SK-N-SH treated with all-trans-retinoic acid at 6 μM for 48 hours (cell line): Measurements from ENCODE around the gene FAM227A.

ENCODE experiments used
- ARNTL ChIP-seq: fragments of 450-650 bp; formaldehyde crosslinking; IDR thresholded peaks from 2 replicates; pipeline ENCODE4 v1.5.0; 2020; ENCODE audit warnings: low read depth, mild to moderate bottlenecking, moderate library complexity, borderline replicate concordance
- CSRNP3 ChIP-seq: fragments of 250-450 bp; sonication (Bioruptor Pico); IDR thresholded peaks from 2 replicates; pipeline ENCODE4 v1.5.1; 2021; ENCODE audit warnings: mild to moderate bottlenecking, moderate library complexity
- GLIS3 ChIP-seq: fragments of 250-450 bp; sonication (Bioruptor Pico); IDR thresholded peaks from 2 replicates; pipeline ENCODE4 v1.5.0; 2020; ENCODE audit warnings: mild to moderate bottlenecking, moderate library complexity
- PPARA ChIP-seq: fragments of 250-450 bp; sonication (Bioruptor Pico); IDR thresholded peaks from 2 replicates; pipeline ENCODE4 v1.5.0; 2020; ENCODE audit warnings: mild to moderate bottlenecking, borderline replicate concordance
- TCF4 ChIP-seq: fragments of 250-450 bp; sonication (Bioruptor Pico); IDR thresholded peaks from 2 replicates; pipeline ENCODE4 v1.8.0; 2021; ENCODE audit warnings: mild to moderate bottlenecking, moderate library complexity, borderline replicate concordance
- TOX ChIP-seq: fragments of 250-450 bp; sonication (Bioruptor Pico); IDR thresholded peaks from 2 replicates; pipeline ENCODE4 v1.8.0; 2021; ENCODE audit warnings: mild to moderate bottlenecking, moderate library complexity, borderline replicate concordance
- TSHZ2 ChIP-seq: fragments of 250-450 bp; sonication (Bioruptor Pico); IDR thresholded peaks from 2 replicates; pipeline ENCODE4 v1.5.0; 2020; ENCODE audit warnings: mild to moderate bottlenecking, moderate library complexity
- ZFP30 ChIP-seq: fragments of 450-650 bp; formaldehyde crosslinking; IDR thresholded peaks from 2 replicates; pipeline ENCODE4 v1.5.0; 2022; ENCODE audit warnings: mild to moderate bottlenecking, moderate library complexity
- ZNF8 ChIP-seq: fragments of 450-650 bp; formaldehyde crosslinking; IDR thresholded peaks from 2 replicates; pipeline ENCODE4 v1.5.0; 2020; ENCODE audit warnings: mild to moderate bottlenecking, moderate library complexity
- TF ChIP-seq, protein P1 (sequence below): fragments of 250-450 bp; sonication (Bioruptor Pico); IDR thresholded peaks from 2 replicates; pipeline ENCODE4 v1.8.0; 2020; ENCODE audit warnings: mild to moderate bottlenecking, moderate library complexity, borderline replicate concordance

DNA sequence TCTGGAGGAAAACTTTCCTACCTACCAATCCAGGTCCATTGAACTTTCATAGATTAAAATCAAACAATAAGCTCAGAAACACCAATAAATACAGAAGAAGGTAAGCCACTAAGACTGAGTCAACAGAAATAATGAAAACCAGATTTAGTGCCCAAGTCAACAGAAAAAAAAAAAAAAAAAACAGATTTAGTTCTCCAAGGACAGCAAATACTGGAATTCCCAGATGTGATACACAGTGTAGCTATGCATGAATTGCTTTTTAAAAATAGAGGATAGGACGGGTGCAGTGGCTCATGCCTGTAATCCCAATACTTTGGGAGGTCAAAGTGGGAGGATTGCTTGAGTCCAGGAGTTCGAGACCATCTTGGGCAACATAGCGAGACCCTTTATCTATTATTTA is 101.9 kb downstream of the FAM227A start:
- TF ChIP-seq TOX (CRISPR knock-in tag) (no peak), TSHZ2 (no peak), CSRNP3 (CRISPR knock-in tag) (no peak), GLIS3 (CRISPR knock-in tag) (no peak), ARNTL (no peak), ZFP30 (CRISPR knock-in tag) (no peak), ZNF8 (CRISPR knock-in tag) (no peak), TCF4 (CRISPR knock-in tag) (no peak), PPARA (CRISPR knock-in tag) (no peak)
- TF ChIP-seq, protein P1, sequence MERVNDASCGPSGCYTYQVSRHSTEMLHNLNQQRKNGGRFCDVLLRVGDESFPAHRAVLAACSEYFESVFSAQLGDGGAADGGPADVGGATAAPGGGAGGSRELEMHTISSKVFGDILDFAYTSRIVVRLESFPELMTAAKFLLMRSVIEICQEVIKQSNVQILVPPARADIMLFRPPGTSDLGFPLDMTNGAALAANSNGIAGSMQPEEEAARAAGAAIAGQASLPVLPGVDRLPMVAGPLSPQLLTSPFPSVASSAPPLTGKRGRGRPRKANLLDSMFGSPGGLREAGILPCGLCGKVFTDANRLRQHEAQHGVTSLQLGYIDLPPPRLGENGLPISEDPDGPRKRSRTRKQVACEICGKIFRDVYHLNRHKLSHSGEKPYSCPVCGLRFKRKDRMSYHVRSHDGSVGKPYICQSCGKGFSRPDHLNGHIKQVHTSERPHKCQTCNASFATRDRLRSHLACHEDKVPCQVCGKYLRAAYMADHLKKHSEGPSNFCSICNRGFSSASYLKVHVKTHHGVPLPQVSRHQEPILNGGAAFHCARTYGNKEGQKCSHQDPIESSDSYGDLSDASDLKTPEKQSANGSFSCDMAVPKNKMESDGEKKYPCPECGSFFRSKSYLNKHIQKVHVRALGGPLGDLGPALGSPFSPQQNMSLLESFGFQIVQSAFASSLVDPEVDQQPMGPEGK (CRISPR knock-in tag): no peak
